Measurements from ENCODE around the gene NDST4.

The NDST4 gene

DNA sequence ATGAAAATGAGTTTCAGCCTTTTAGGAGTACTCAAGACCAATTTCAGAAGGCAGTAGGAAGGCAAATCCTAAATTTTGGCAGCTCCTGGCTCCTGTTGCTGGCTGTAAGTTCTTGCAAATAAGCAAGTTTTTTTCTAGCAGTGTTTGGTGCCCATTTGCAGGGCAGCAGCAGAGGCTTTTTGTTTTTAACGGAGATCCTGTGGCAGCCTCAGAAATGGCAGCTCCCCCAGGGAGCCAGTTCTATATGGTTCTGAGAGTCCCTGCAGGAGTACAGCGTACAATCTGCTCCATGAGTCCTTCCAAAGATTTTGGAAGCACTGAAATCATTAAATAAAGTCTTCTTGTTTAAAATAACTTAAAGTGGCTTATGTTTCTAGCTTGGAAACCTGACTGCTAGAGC is 171.9 kb downstream of the NDST4 start:
- POLR2A ChIA-PET = no interaction called here
- no peak for DNase-seq (ENCODE audit: extremely low spot score)
- CTCF ChIA-PET = no interaction called here
- TF ChIP-seq CTBP1 (IDR thresholded peaks at IDR 0.05; ENCODE audit: borderline replicate concordance) = no peak
- no peak for TF ChIP-seq FOXM1 (IDR thresholded peaks at IDR 0.05; ENCODE audit: borderline replicate concordance)
- no peak for TF ChIP-seq PKNOX1 (IDR thresholded peaks at IDR 0.05)
- no peak for TF ChIP-seq FOXK2 (IDR thresholded peaks at IDR 0.05)
- no peak for TF ChIP-seq SUZ12 (IDR thresholded peaks at IDR 0.05)
- TF ChIP-seq BHLHE40 (IDR thresholded peaks at IDR 0.05; ENCODE audit: borderline replicate concordance) = no peak
- TF ChIP-seq SP1 (IDR thresholded peaks at IDR 0.05) = no peak
- TF ChIP-seq L3MBTL2 (conservative IDR thresholded peaks at IDR 0.05) = no peak
- no peak for TF ChIP-seq HDGF (IDR thresholded peaks at IDR 0.05; ENCODE audit: borderline replicate concordance)
- TF ChIP-seq TARDBP (IDR thresholded peaks at IDR 0.05) = no peak
- no peak for TF ChIP-seq ARNT (IDR thresholded peaks at IDR 0.05)
- TF ChIP-seq ELF4 (IDR thresholded peaks at IDR 0.05) = no peak
- TF ChIP-seq FOXA1 (IDR thresholded peaks at IDR 0.05) = no peak

DNA sequence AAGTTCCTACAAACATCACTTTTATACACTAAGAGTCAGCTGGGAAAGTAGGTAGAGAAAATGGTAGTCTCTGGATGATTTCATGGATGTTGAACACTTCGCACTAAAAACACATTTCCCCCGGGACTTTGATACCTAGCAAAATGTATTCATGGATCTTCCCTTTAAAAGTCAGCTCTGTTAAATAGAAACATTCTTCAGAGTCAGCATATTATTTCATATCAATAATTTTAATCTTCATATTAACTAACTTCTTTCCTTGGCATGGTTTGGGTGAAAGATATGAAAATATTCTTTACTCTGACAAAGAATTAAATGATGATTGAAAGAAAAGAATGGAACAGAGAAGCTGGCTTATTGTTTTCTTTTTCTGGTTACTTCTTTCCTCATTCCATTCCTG is 185.5 kb downstream of the NDST4 start:
- TF ChIP-seq LEF1 (IDR thresholded peaks at IDR 0.05; ENCODE audit: borderline replicate concordance) = no peak
- no peak for TF ChIP-seq FOXM1 (IDR thresholded peaks at IDR 0.05; ENCODE audit: borderline replicate concordance)
- TF ChIP-seq PKNOX1 (IDR thresholded peaks at IDR 0.05) = no peak
- ChIA-PET POLR2A (no interaction called here), CTCF (no interaction called here)
- no peak for DNase-seq (ENCODE audit: extremely low spot score)

DNA sequence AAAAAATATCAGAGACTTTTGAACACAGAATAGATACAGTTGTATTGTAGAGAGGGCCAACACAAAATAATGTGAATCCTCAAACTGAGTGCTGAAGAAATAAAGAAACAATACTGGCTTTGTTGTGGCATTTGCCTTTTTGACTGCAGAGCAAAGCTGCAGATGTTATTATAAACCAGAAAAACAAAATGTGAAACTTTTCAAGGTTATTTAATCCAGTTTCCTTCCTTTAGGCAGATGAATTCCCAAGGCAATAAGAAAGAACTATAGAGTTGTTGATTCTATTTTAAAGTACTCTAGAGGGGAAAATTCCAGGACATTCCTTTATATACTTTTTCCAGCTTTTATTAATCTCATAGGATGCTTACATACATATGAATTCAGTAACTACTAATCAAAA is 186.8 kb downstream of the NDST4 start:
- CTCF ChIA-PET = no interaction called here
- DNase-seq (ENCODE audit: extremely low spot score) = no peak
- POLR2A ChIA-PET = no interaction called here
- TF ChIP-seq ELF4 (IDR thresholded peaks at IDR 0.05) (no peak), ZNF384 (IDR thresholded peaks at IDR 0.05) (no peak)

DNA sequence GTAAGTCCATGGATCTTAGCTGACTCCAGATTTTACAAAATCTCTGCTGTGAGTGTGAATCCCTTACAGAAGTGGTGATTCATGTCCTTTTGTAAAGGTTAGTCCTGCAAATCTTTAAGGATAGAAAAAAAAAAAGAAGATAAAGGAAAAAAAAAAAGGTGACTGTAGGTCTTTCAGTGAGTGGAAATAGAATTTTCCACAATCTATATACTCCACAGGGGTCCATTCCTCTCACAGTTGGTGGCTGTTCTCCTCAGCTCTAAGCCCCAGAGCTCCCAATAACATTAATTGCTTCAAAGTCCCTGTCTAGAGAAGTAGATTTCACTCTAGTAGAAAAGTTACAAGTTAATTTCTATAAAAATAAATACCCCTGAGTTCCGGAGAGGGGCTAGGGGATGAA is 189.1 kb downstream of the NDST4 start:
- TF ChIP-seq ZNF384 (IDR thresholded peaks at IDR 0.05) (peak; percentile 93), CTBP1 (IDR thresholded peaks at IDR 0.05; ENCODE audit: borderline replicate concordance) (peak; percentile 56; the same call in 1 of the 2 replicates), HDGF (IDR thresholded peaks at IDR 0.05; ENCODE audit: borderline replicate concordance) (no peak), FOXK2 (IDR thresholded peaks at IDR 0.05) (no peak)
- ChIA-PET CTCF (no interaction called here), POLR2A (no interaction called here)
- peak; percentile 27 for DNase-seq (ENCODE audit: extremely low spot score)

GRCh38 chr4:114922592-114922933 is 190.9 kb downstream of the NDST4 start:
- TF ChIP-seq FOXM1 (IDR thresholded peaks at IDR 0.05; ENCODE audit: borderline replicate concordance) (no peak), L3MBTL2 (conservative IDR thresholded peaks at IDR 0.05) (peak; percentile 59; the same call in 1 of the 2 replicates)
- CTCF ChIA-PET = no interaction called here
- POLR2A ChIA-PET = no interaction called here
- DNase-seq (ENCODE audit: extremely low spot score) = no peak

DNA sequence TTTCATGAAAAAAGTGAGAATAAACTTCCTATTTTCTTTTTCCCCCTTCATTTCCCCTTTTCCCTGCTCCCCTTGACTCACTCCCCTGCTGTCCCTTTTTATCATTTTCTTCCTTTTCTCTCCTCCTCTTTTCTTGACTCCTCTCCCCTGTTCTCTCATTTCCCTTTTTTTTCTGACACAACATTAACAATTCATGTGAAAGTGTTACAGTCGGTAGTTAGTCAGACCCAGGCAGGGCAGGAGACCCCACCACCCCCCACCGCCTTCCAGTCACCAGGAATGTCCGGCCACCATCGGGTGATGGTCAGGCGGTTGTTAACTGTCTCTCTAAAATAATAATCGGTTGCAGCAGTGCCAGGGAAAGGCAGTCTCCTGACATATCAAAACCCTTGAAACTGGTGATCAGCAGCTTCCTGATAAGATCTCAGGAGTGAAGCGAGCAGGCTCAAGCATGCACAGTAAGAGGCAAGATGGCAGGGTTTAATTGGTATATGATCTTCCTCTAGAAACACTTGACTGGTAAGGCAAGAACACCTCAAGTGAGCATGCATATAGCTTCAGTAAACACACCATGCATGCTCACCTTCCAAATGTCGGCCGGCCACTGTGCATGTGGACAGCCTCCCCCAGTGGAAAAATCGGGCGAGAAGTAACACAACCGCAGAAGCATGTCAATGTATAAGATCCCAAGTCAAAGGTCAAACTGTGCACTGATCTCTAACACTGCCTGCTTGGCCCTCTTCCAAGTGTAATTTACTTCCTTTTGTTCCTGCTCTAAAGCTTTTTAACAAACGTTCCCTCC is 191.4 kb downstream of the NDST4 start:
- POLR2A ChIA-PET = no interaction called here
- DNase-seq (ENCODE audit: extremely low spot score) = no peak
- CTCF ChIA-PET = no interaction called here
- TF ChIP-seq ELF4 (IDR thresholded peaks at IDR 0.05) (no peak), CTBP1 (IDR thresholded peaks at IDR 0.05; ENCODE audit: borderline replicate concordance) (no peak), BHLHE40 (IDR thresholded peaks at IDR 0.05; ENCODE audit: borderline replicate concordance) (no peak), SUZ12 (IDR thresholded peaks at IDR 0.05) (no peak), FOXK2 (IDR thresholded peaks at IDR 0.05) (no peak), NFRKB (IDR thresholded peaks at IDR 0.05) (no peak), L3MBTL2 (conservative IDR thresholded peaks at IDR 0.05) (no peak), SP1 (IDR thresholded peaks at IDR 0.05) (no peak), ARNT (IDR thresholded peaks at IDR 0.05) (no peak), PKNOX1 (IDR thresholded peaks at IDR 0.05) (no peak), FOXM1 (IDR thresholded peaks at IDR 0.05; ENCODE audit: borderline replicate concordance) (no peak), FOXA1 (IDR thresholded peaks at IDR 0.05) (no peak), ZNF384 (IDR thresholded peaks at IDR 0.05) (no peak), HDGF (IDR thresholded peaks at IDR 0.05; ENCODE audit: borderline replicate concordance) (no peak), TARDBP (IDR thresholded peaks at IDR 0.05) (no peak), LEF1 (IDR thresholded peaks at IDR 0.05; ENCODE audit: borderline replicate concordance) (no peak)

GRCh38 chr4:114921191-114921590 is 192.2 kb downstream of the NDST4 start:
- ChIA-PET CTCF (no interaction called here), POLR2A (no interaction called here)
- TF ChIP-seq HDGF (IDR thresholded peaks at IDR 0.05; ENCODE audit: borderline replicate concordance) (no peak), PKNOX1 (IDR thresholded peaks at IDR 0.05) (peak; percentile 76)
- no peak for DNase-seq (ENCODE audit: extremely low spot score)

All from HEK293T (cell line).